ENCODE measurements around the gene CDKN2C.
"Not testable (repeated sequence)": the region's sequence is repeated elsewhere in the genome, so short reads cannot be mapped to it uniquely, and the experiment has no call there.

DNA sequence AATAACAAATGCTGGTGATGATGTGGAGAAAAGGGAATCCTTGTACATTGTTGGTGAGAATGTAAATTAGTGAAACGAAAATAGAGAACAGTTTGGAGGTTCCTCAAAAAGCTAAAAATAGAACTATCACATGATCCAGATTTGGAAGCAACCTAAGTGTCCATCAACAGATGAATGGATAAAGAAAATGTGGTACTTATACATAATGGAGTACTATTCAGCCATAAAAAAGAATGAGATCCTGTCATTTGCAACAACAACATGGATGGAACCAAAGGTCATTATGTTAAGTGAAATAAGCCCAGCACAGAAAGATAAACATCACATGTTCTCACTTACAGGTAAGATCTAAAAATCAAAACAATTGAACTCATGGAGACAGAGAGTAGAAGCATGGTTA is 29.3 kb downstream of the CDKN2C start:
- TF ChIP-seq EZH2 (IDR thresholded peaks at IDR 0.05; ENCODE audit: insufficient read depth, poor library complexity, severe bottlenecking); EZH2phosphoT487 (IDR thresholded peaks at IDR 0.05; ENCODE audit: insufficient read depth, low read depth): not testable (repeated sequence)

Measured in GM23248 (cell line).